Left lobe of liver (tissue), 2 donors: Measurements from ENCODE around the gene RAB24. TPM values are rescaled to one million over a fixed set of nuclear protein-coding genes. Genes with fewer than 3 reads are reported as not detected.
"Not testable (repeated sequence)": the region's sequence is repeated elsewhere in the genome, so short reads cannot be mapped to it uniquely, and the experiment has no call there.

Source experiments
- ATAC-seq: fragments of 200-7000 bp; cut with Tn5 transposase; one replicate; pipeline ENCODE4 v1.9.1; 2020; ENCODE audit warnings: mild to moderate bottlenecking, moderate library complexity
- DNase-seq: peaks from one replicate; pipeline ENCODE4 v3.0.0-alpha.2; 2020; ENCODE audit warnings: low spot score
- total RNA-seq: library from RNA; stranded (reverse); gene quantifications from one replicate; pipeline ENCODE4 v1.2.1, GENCODE V29; 2021
- donor health status: DM: no; HTN: no; CAD: no; lungs with moderate emphysema.
- donor health status: DM: no; HTN: yes; CAD: no.

RAB24 gene
- 15.3 TPM for total RNA-seq

- ATAC-seq, result peak; percentile 81
- DNase-seq, result peak; percentile 91
Observed at GRCh38 chr5:177303121-177303924, at the start of gene RAB24, which contains the start of gene PRELID1. TSS of gene RAB24 (minus strand) at chr5:177303719. CDS start at chr5:177303288, 431 bp downstream. TSS of gene PRELID1 (plus strand) at chr5:177303799. CDS start at chr5:177303986, 187 bp downstream.

- DNase-seq, result no peak
- no peak for ATAC-seq
Observed at GRCh38 chr5:177353093-177353492, 49.6 kb upstream of the RAB24 start.

- peak; percentile 91 for ATAC-seq
Observed at GRCh38 chr5:177351392-177352329, 48.1 kb upstream of the RAB24 start, which contains the start of gene LMAN2. TSS of gene LMAN2 (minus strand) at chr5:177351668. CDS start at chr5:177351647, 21 bp downstream.

GRCh38 chr5:177350776-177351391 is 47.4 kb upstream of the RAB24 start:
- no peak for DNase-seq
- no peak for ATAC-seq

More at GRCh38 chr5:177351392-177352329, 48.1 kb upstream of the RAB24 start, which contains the start of gene LMAN2:
- DNase-seq, result peak; percentile 96

- ATAC-seq, result no peak
- no peak for DNase-seq
Observed at GRCh38 chr5:177349762-177350161, 46.2 kb upstream of the RAB24 start.

- ATAC-seq (no peak), DNase-seq (no peak)
Observed at GRCh38 chr5:177349362-177349647, 45.8 kb upstream of the RAB24 start.

- DNase-seq (no peak), ATAC-seq (no peak)
Observed at GRCh38 chr5:177347699-177348098, 44.2 kb upstream of the RAB24 start.

- DNase-seq (no peak), ATAC-seq (no peak)
Observed at GRCh38 chr5:177346820-177347219, 43.3 kb upstream of the RAB24 start.

- DNase-seq (no peak), ATAC-seq (no peak)
Observed at GRCh38 chr5:177344891-177345290, 41.4 kb upstream of the RAB24 start.

- ATAC-seq (no peak), DNase-seq (no peak)
Observed at GRCh38 chr5:177343777-177344176, 40.3 kb upstream of the RAB24 start.

- not testable (repeated sequence) for ATAC-seq, DNase-seq
Observed at GRCh38 chr5:177343000-177343399, 39.5 kb upstream of the RAB24 start.

GRCh38 chr5:177339107-177339638 is 35.7 kb upstream of the RAB24 start:
- ATAC-seq (peak; percentile 38), DNase-seq (no peak)

- DNase-seq (no peak), ATAC-seq (no peak)
Observed at GRCh38 chr5:177338251-177339106, 35.0 kb upstream of the RAB24 start.

GRCh38 chr5:177336603-177337494 is 33.3 kb upstream of the RAB24 start:
- ATAC-seq, result no peak
- DNase-seq, result no peak

GRCh38 chr5:177336112-177336511 is 32.6 kb upstream of the RAB24 start:
- DNase-seq (no peak), ATAC-seq (peak; percentile 44)

- ATAC-seq (peak; percentile 65), DNase-seq (no peak)
Observed at GRCh38 chr5:177335701-177336065, 32.2 kb upstream of the RAB24 start.

GRCh38 chr5:177334781-177335700 is 31.5 kb upstream of the RAB24 start:
- peak; percentile 63 for ATAC-seq

GRCh38 chr5:177334155-177334551 is 30.6 kb upstream of the RAB24 start:
- DNase-seq, result no peak
- no peak for ATAC-seq

More at GRCh38 chr5:177334781-177335700, 31.5 kb upstream of the RAB24 start:
- no peak for DNase-seq
